NT2/D1 (cell line): ENCODE results near the gene ARHGAP8.
"Not testable (repeated sequence)": the region's sequence is repeated elsewhere in the genome, so short reads cannot be mapped to it uniquely, and the experiment has no call there.

Experiments used
- DNase-seq: peaks from one replicate; pipeline ENCODE4 v3.0.0-alpha.2; 2011; ENCODE audit warnings: low read depth, low spot score
- H3K27me3 ChIP-seq: 2 replicates; pipeline ENCODE4 v1.6.0; 2011; ENCODE audit warnings: mild to moderate bottlenecking; ENCODE audit not compliant: insufficient read length, insufficient read depth
- H3K36me3 ChIP-seq: 2 replicates; pipeline ENCODE4 v1.6.1; 2011; ENCODE audit warnings: mild to moderate bottlenecking, low read length, mixed read lengths; ENCODE audit not compliant: insufficient read depth, insufficient read length
- H3K4me1 ChIP-seq: 2 replicates; pipeline ENCODE4 v1.5.1; 2011; ENCODE audit not compliant: insufficient read depth, insufficient read length
- H3K4me3 ChIP-seq: 2 replicates; pipeline ENCODE4 v1.5.1; 2011; ENCODE audit warnings: low read depth; ENCODE audit not compliant: insufficient read length
- H3K9ac ChIP-seq: 2 replicates; pipeline ENCODE4 v1.6.0; 2011; ENCODE audit warnings: low read depth; ENCODE audit not compliant: insufficient read length
- H3K9me3 ChIP-seq: 2 replicates; pipeline ENCODE4 v1.5.1; 2011; ENCODE audit warnings: mild to moderate bottlenecking, low read length; ENCODE audit not compliant: insufficient read depth
- SUZ12 ChIP-seq: IDR thresholded peaks from 2 replicates; pipeline ENCODE4 v1.6.1; 2011; ENCODE audit not compliant: insufficient read length, insufficient read depth; ENCODE audit errors: extremely low read depth
- YY1 ChIP-seq: IDR thresholded peaks from 2 replicates; pipeline ENCODE4 v1.6.1; 2011; ENCODE audit not compliant: insufficient read length, insufficient read depth
- ZNF274 ChIP-seq: IDR thresholded peaks from 2 replicates; pipeline ENCODE4 v1.6.1; 2011; ENCODE audit warnings: mild to moderate bottlenecking, low read depth, low read length

The ARHGAP8 gene

GRCh38 chr22:44793106-44793505 is 40.7 kb downstream of the ARHGAP8 start:
- Histone ChIP-seq H3K9me3 (no peaks in the 10 kb centered on the region), H3K4me1 (peaks cover 16% of the 10 kb centered on the region), H3K4me3 (no peak overlapping the region), H3K27me3 (no peaks in the 10 kb centered on the region), H3K36me3 (no peaks in the 10 kb centered on the region), H3K9ac (no peak overlapping the region)
- TF ChIP-seq ZNF274 (no peak), SUZ12 (no peak), YY1 (no peak)
- DNase-seq = no peak

GRCh38 chr22:44793506-44794172 is 41.3 kb downstream of the ARHGAP8 start:
- Histone ChIP-seq H3K4me1 (peaks cover 16% of the 10 kb centered on the region), H3K4me3 (no peak overlapping the region), H3K27me3 (no peaks in the 10 kb centered on the region), H3K9ac (no peak overlapping the region), H3K36me3 (no peaks in the 10 kb centered on the region), H3K9me3 (no peaks in the 10 kb centered on the region)
- no peak for DNase-seq
- no peak for TF ChIP-seq ZNF274
- TF ChIP-seq YY1 = no peak
- no peak for TF ChIP-seq SUZ12

- H3K27me3 ChIP-seq = no peaks in the 10 kb centered on the region
- no peaks in the 10 kb centered on the region for H3K9me3 ChIP-seq
- peaks cover 19% of the 10 kb centered on the region for H3K4me1 ChIP-seq
- H3K36me3 ChIP-seq = no peaks in the 10 kb centered on the region
- no peak overlapping the region for H3K4me3 ChIP-seq
- DNase-seq = peak; percentile 44
- peak overlapping the region; percentile 63 for H3K9ac ChIP-seq
- no peak for TF ChIP-seq YY1
- no peak for TF ChIP-seq ZNF274
- TF ChIP-seq SUZ12 = no peak
These were observed 43.6 kb downstream of the ARHGAP8 start for GRCh38 chr22:44795701-44796630.

- no peak for DNase-seq
- no peak overlapping the region for H3K9ac ChIP-seq
These were observed 44.9 kb downstream of the ARHGAP8 start for GRCh38 chr22:44797181-44797725.

GRCh38 chr22:44799077-44799945 is 46.9 kb downstream of the ARHGAP8 start:
- Histone ChIP-seq H3K4me1 (peaks cover 14% of the 10 kb centered on the region), H3K9me3 (no peaks in the 10 kb centered on the region), H3K9ac (no peak overlapping the region), H3K4me3 (no peak overlapping the region), H3K36me3 (no peaks in the 10 kb centered on the region), H3K27me3 (no peaks in the 10 kb centered on the region)
- DNase-seq = no peak
- no peak for TF ChIP-seq SUZ12
- TF ChIP-seq YY1 = no peak

More at GRCh38 chr22:44797181-44797725, 44.9 kb downstream of the ARHGAP8 start:
- Histone ChIP-seq H3K4me1 (peaks cover 19% of the 10 kb centered on the region), H3K27me3 (no peaks in the 10 kb centered on the region), H3K36me3 (no peaks in the 10 kb centered on the region), H3K9me3 (no peaks in the 10 kb centered on the region), H3K4me3 (no peak overlapping the region)
- TF ChIP-seq SUZ12 (no peak), YY1 (no peak), ZNF274 (no peak)

- H3K4me3 ChIP-seq, H3K9ac ChIP-seq, H3K27me3 ChIP-seq, H3K36me3 ChIP-seq, DNase-seq, H3K9me3 ChIP-seq: not testable (repeated sequence)
- peaks cover 13% of the 10 kb centered on the region for H3K4me1 ChIP-seq
These were observed 47.7 kb downstream of the ARHGAP8 start for GRCh38 chr22:44799946-44800634.
